Right cardiac atrium (tissue), 5 donors: Measurements from ENCODE around the gene PBX1. TPM values are rescaled to one million over a fixed set of nuclear protein-coding genes. Genes with fewer than 3 reads are reported as not detected.

Experiments
- ATAC-seq, 2 donors: fragments of 200-7000 bp; cut with Tn5 transposase; one replicate each; pipeline versions ENCODE4 v1.8.0 to v1.9.1; 2020; ENCODE audit warnings: moderate library complexity in 2 of 2, mild to moderate bottlenecking in 1 of 2
- DNase-seq, 3 donors: peaks; one replicate each; pipeline ENCODE4 v3.0.0-alpha.2; 2020
- H3K27ac ChIP-seq: one replicate; pipeline ENCODE4 v1.5.1; 2013; ENCODE audit warnings: mild to moderate bottlenecking, low read length, control low read depth, moderate library complexity
- H3K27me3 ChIP-seq: one replicate; pipeline ENCODE4 v1.6.1; 2013; ENCODE audit not compliant: control insufficient read depth, insufficient read depth
- H3K4me1 ChIP-seq: one replicate; pipeline ENCODE4 v1.6.1; 2013; ENCODE audit warnings: low read length; ENCODE audit not compliant: control insufficient read depth, insufficient read depth
- H3K4me3 ChIP-seq: one replicate; pipeline ENCODE4 v1.5.1; 2013; ENCODE audit warnings: low read length, control low read depth
- H3K9me3 ChIP-seq: one replicate; pipeline ENCODE4 v1.6.1; 2013; ENCODE audit warnings: low read length; ENCODE audit not compliant: control insufficient read depth
- WGBS: extraction: QIAGEN DNeasy Blood & Tissue Kit; methylation state at CpG from one replicate; pipeline ENCODE4 v1.1.7; 2013; 5-methylcytosine and 5-hydroxymethylcytosine counted together
- intact Hi-C, 4 donors: fragments of 100-400 bp; cut with DNase I; formaldehyde crosslinking; loops; one replicate each; pipeline versions ENCODE4 v1.11.0 to v1.14.0; 2022 to 2023
- polyA plus RNA-seq: library from polyadenylated mRNA; stranded (reverse); fragments of 200-250 nt; gene quantifications from one replicate; pipeline ENCODE4 v1.2.3, GENCODE V29; 2013
- total RNA-seq, 4 donors: library from RNA; stranded (reverse); fragmentation: NEBNext Ultra II Directional; extraction: Animal tissue kit (Norgen Biotek cat#: 25700); gene quantifications; one replicate each; pipeline ENCODE4 v1.2.1, GENCODE V29; 2021
- donor health status: healthy with polysubstance abuse.
- donor health status: DM: no; HTN: yes; CAD: no.
- donor health status: DM: no; HTN: no; CAD: no.
- donor health status: DM: no; HTN: yes; CAD: no; lungs with severe emphysema.
- donor health status: DM: yes; HTN: yes; CAD: no.

The PBX1 gene
- total and polyA plus RNA-seq, 5 donors = 19.8 to 81.6 (median 76.8) TPM

- ATAC-seq = peak; percentile 29 to 76
- DNase-seq = peak in 1 of 3 donors; percentile 42
- H3K4me1 ChIP-seq = peaks cover 5% of the 10 kb centered on the region
Measured at GRCh38 chr1:164855716-164856329, 296.8 kb downstream of the PBX1 start.

GRCh38 chr1:164856381-164856780 is 297.4 kb downstream of the PBX1 start:
- peak overlapping the region; percentile 74 for H3K27ac ChIP-seq
- ATAC-seq (peak in 1 of 2 donors; percentile 44), DNase-seq (no peak)
- H3K4me1 ChIP-seq = peaks cover 5% of the 10 kb centered on the region
- H3K27me3 ChIP-seq = no peaks in the 10 kb centered on the region
- WGBS = over 99% methylated on average over 2 of the region's 2 CpGs
- H3K9me3 ChIP-seq = no peaks in the 10 kb centered on the region
- no peak overlapping the region for H3K4me3 ChIP-seq
- intact Hi-C loops = no loop called here

More at GRCh38 chr1:164855716-164856329, 296.8 kb downstream of the PBX1 start:
- intact Hi-C loops = no loop called here
- Histone ChIP-seq H3K4me3 (no peak overlapping the region), H3K27ac (peak overlapping the region; percentile 74), H3K27me3 (no peaks in the 10 kb centered on the region), H3K9me3 (no peaks in the 10 kb centered on the region)
- WGBS = 63% methylated on average over 2 of the region's 2 CpGs

- DNase-seq (no peak), ATAC-seq (peak in 1 of 2 donors; percentile 77)
- Histone ChIP-seq H3K27me3 (no peaks in the 10 kb centered on the region), H3K27ac (peak overlapping the region; percentile 78), H3K4me1 (peaks cover 5% of the 10 kb centered on the region), H3K9me3 (no peaks in the 10 kb centered on the region), H3K4me3 (no peak overlapping the region)
- 84% methylated on average over 1 of the region's 1 CpG for WGBS
- intact Hi-C loops = no loop called here
Measured at GRCh38 chr1:164857439-164857838, 298.5 kb downstream of the PBX1 start.

- intact Hi-C loops = no loop called here
- DNase-seq = peak in 1 of 3 donors; percentile 51
- no peak overlapping the region for H3K4me3 ChIP-seq
- 58% methylated on average over 2 of the region's 2 CpGs for WGBS
- ATAC-seq = peak in 1 of 2 donors; percentile 28
- no peaks in the 10 kb centered on the region for H3K9me3 ChIP-seq
- H3K27ac ChIP-seq = no peak overlapping the region
- H3K27me3 ChIP-seq = no peaks in the 10 kb centered on the region
- H3K4me1 ChIP-seq = peaks cover 5% of the 10 kb centered on the region
Measured at GRCh38 chr1:164858096-164858632, 299.2 kb downstream of the PBX1 start.

GRCh38 chr1:164861632-164862031 is 302.6 kb downstream of the PBX1 start:
- peaks cover 2% of the 10 kb centered on the region for H3K4me1 ChIP-seq
- ATAC-seq (no peak), DNase-seq (no peak)
- H3K4me3 ChIP-seq = no peak overlapping the region
- no peaks in the 10 kb centered on the region for H3K9me3 ChIP-seq
- no peak overlapping the region for H3K27ac ChIP-seq
- intact Hi-C loops = no loop called here
- no peaks in the 10 kb centered on the region for H3K27me3 ChIP-seq

- WGBS = 63% methylated on average over 4 of the region's 4 CpGs
- intact Hi-C loops = no loop called here
- H3K4me1 ChIP-seq = no peaks in the 10 kb centered on the region
- no peak for DNase-seq
- no peaks in the 10 kb centered on the region for H3K27me3 ChIP-seq
- no peak overlapping the region for H3K27ac ChIP-seq
- no peak overlapping the region for H3K4me3 ChIP-seq
- no peak for ATAC-seq
- no peaks in the 10 kb centered on the region for H3K9me3 ChIP-seq
Measured at GRCh38 chr1:164863056-164863455, 304.1 kb downstream of the PBX1 start.

GRCh38 chr1:164864161-164864560 is 305.2 kb downstream of the PBX1 start:
- 95% methylated on average over 3 of the region's 3 CpGs for WGBS
- intact Hi-C loops = no loop called here
- H3K9me3 ChIP-seq = no peaks in the 10 kb centered on the region

GRCh38 chr1:164865385-164865784 is 306.4 kb downstream of the PBX1 start:
- intact Hi-C loops = no loop called here
- no peak for DNase-seq
- no peak overlapping the region for H3K27ac ChIP-seq
- H3K9me3 ChIP-seq = no peaks in the 10 kb centered on the region
- WGBS = 69% methylated on average over 4 of the region's 4 CpGs
- ATAC-seq = peak in 1 of 2 donors; percentile 38
- H3K4me3 ChIP-seq = no peak overlapping the region
- no peaks in the 10 kb centered on the region for H3K27me3 ChIP-seq
- no peaks in the 10 kb centered on the region for H3K4me1 ChIP-seq

More at GRCh38 chr1:164864161-164864560, 305.2 kb downstream of the PBX1 start:
- DNase-seq (no peak), ATAC-seq (no peak)
- Histone ChIP-seq H3K4me3 (no peak overlapping the region), H3K4me1 (no peaks in the 10 kb centered on the region), H3K27ac (no peak overlapping the region), H3K27me3 (no peaks in the 10 kb centered on the region)

GRCh38 chr1:164867590-164867989 is 308.6 kb downstream of the PBX1 start:
- intact Hi-C loops = no loop called here
- Histone ChIP-seq H3K4me3 (no peak overlapping the region), H3K27me3 (no peaks in the 10 kb centered on the region), H3K4me1 (no peaks in the 10 kb centered on the region), H3K27ac (no peak overlapping the region), H3K9me3 (no peaks in the 10 kb centered on the region)
- DNase-seq (no peak), ATAC-seq (no peak)
- WGBS = 86% methylated on average over 8 of the region's 8 CpGs

- WGBS = 98% methylated on average over 4 of the region's 4 CpGs
- DNase-seq (no peak), ATAC-seq (no peak)
- H3K4me3 ChIP-seq = no peak overlapping the region
- no peaks in the 10 kb centered on the region for H3K27me3 ChIP-seq
- no peaks in the 10 kb centered on the region for H3K9me3 ChIP-seq
- no peaks in the 10 kb centered on the region for H3K4me1 ChIP-seq
- no peak overlapping the region for H3K27ac ChIP-seq
- intact Hi-C loops = no loop called here
Measured at GRCh38 chr1:164868990-164869389, 310.0 kb downstream of the PBX1 start.

GRCh38 chr1:164875518-164875917 is 316.5 kb downstream of the PBX1 start:
- ATAC-seq = no peak
- intact Hi-C loops = no loop called here
- WGBS = 92% methylated on average over 3 of the region's 3 CpGs
- Histone ChIP-seq H3K9me3 (no peaks in the 10 kb centered on the region), H3K4me1 (peaks cover 3% of the 10 kb centered on the region), H3K4me3 (no peak overlapping the region), H3K27me3 (no peaks in the 10 kb centered on the region), H3K27ac (no peak overlapping the region)
- DNase-seq = no peak
